Osteocyte (in vitro differentiated cells): ENCODE results near the gene TAS2R43. TPM values are rescaled to one million over a fixed set of nuclear protein-coding genes. Genes with fewer than 3 reads are reported as not detected.
"Not testable (repeated sequence)": the region's sequence is repeated elsewhere in the genome, so short reads cannot be mapped to it uniquely, and the experiment has no call there.

Experiments
- DNase-seq: peaks from one replicate; pipeline ENCODE4 v3.0.0; 2021; ENCODE audit warnings: mixed read lengths; ENCODE audit not compliant: unreplicated experiment; ENCODE audit errors: extremely low spot score
- H3K27ac Mint-ChIP-seq: one replicate; pipeline ENCODE4 v1.8.0; 2021; ENCODE audit warnings: mild to moderate bottlenecking, mixed read lengths; ENCODE audit not compliant: unreplicated experiment
- H3K27me3 Mint-ChIP-seq: one replicate; pipeline ENCODE4 v1.8.0; 2021; ENCODE audit warnings: mixed read lengths; ENCODE audit not compliant: unreplicated experiment
- H3K36me3 Mint-ChIP-seq: one replicate; pipeline ENCODE4 v1.8.0; 2021; ENCODE audit warnings: mixed read lengths; ENCODE audit not compliant: unreplicated experiment
- H3K4me1 Mint-ChIP-seq: one replicate; pipeline ENCODE4 v1.8.0; 2021; ENCODE audit warnings: mixed read lengths; ENCODE audit not compliant: unreplicated experiment
- H3K4me3 Mint-ChIP-seq: one replicate; pipeline ENCODE4 v1.8.0; 2021; ENCODE audit warnings: mild to moderate bottlenecking, moderate library complexity, mixed read lengths; ENCODE audit not compliant: unreplicated experiment
- H3K9me3 Mint-ChIP-seq: one replicate; pipeline ENCODE4 v1.8.0; 2021; ENCODE audit warnings: mixed read lengths; ENCODE audit not compliant: unreplicated experiment
- total RNA-seq: library from RNA; stranded (reverse); gene quantifications from 2 replicates; pipeline ENCODE4 v1.2.1, GENCODE V29; 2021
- TF ChIP-seq, protein P1 (sequence below): fragments of 200-600 bp; sonication (generic); IDR thresholded peaks from 2 replicates; pipeline ENCODE4 v1.5.0; 2021; ENCODE audit warnings: antibody characterized with exemption, mild to moderate bottlenecking, moderate library complexity

Gene TAS2R43
- total RNA-seq, 1 donor from 2014 or later = 0.86 TPM

DNA sequence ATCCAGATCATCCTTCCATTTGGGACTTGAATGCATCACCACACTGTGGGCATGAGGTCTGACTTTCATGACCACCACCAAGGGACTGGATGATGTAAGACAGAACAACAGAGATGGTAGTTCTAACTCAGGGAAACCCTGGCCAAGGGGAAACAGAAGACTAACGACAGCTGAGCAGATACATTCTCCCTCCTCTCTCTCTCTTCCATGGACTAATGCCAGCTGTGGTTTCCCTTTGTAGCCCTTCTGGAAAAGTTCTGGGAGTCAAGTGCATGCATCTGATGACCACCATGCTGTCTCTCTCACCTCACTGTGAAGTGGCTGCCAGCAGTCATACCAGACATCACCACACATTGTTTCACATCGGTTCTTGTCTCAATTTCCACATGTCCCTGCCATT lies 38.9 kb upstream of the TAS2R43 start:
- Mint-ChIP-seq H3K4me1 (no peaks in the 10 kb centered on the region), H3K4me3 (no peak overlapping the region), H3K27me3 (no peaks in the 10 kb centered on the region), H3K27ac (no peak overlapping the region), H3K9me3 (peaks cover 9% of the 10 kb centered on the region), H3K36me3 (peaks cover 6% of the 10 kb centered on the region)
- DNase-seq = no peak
- TF ChIP-seq, protein P1, sequence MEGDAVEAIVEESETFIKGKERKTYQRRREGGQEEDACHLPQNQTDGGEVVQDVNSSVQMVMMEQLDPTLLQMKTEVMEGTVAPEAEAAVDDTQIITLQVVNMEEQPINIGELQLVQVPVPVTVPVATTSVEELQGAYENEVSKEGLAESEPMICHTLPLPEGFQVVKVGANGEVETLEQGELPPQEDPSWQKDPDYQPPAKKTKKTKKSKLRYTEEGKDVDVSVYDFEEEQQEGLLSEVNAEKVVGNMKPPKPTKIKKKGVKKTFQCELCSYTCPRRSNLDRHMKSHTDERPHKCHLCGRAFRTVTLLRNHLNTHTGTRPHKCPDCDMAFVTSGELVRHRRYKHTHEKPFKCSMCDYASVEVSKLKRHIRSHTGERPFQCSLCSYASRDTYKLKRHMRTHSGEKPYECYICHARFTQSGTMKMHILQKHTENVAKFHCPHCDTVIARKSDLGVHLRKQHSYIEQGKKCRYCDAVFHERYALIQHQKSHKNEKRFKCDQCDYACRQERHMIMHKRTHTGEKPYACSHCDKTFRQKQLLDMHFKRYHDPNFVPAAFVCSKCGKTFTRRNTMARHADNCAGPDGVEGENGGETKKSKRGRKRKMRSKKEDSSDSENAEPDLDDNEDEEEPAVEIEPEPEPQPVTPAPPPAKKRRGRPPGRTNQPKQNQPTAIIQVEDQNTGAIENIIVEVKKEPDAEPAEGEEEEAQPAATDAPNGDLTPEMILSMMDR = no peak

DNA sequence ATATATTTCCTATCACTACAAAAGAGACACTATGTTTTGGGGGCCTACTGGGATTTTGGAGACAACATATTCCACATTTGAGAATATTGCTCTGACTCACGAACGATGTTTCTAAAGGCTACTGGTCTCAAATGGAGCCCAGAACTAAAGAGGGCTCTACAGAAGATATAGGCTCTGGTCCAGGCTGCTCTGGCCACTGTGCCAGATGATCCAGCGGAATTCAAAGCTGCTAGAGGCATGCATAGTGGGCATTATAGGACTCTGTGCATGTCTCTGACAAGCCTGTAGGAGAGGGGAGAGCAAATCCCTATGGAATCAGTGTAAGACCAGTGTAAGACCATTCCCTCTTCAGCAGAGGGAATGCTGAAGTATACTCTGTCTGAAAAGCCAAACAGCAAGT lies 38.3 kb upstream of the TAS2R43 start:
- Mint-ChIP-seq H3K9me3 (peaks cover 9% of the 10 kb centered on the region), H3K27me3 (no peaks in the 10 kb centered on the region), H3K4me1 (no peaks in the 10 kb centered on the region), H3K27ac (no peak overlapping the region), H3K4me3 (no peak overlapping the region), H3K36me3 (peaks cover 6% of the 10 kb centered on the region)
- TF ChIP-seq, protein P1 = no peak
- no peak for DNase-seq

DNA sequence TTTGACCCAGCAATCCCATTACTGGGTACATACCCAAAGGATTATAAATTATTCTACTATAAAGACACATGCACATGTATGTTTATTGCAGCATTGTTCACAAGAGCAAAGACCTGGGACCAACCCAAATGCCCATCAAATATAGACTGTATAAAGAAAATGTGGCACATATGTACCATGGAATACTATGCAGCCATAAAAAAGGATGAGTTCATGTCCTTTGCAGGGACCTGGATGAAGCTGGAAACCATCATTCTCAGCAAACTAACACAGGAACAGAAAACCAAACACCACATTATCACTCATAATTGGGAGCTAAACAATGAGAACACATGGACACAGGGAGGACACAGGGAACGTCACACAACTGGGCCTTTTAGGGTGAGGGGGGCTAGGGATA lies 22.0 kb upstream of the TAS2R43 start:
- not testable (repeated sequence) for DNase-seq, H3K27ac Mint-ChIP-seq, H3K4me3 Mint-ChIP-seq, H3K27me3 Mint-ChIP-seq
- H3K36me3 Mint-ChIP-seq = peaks cover 54% of the 10 kb centered on the region
- H3K9me3 Mint-ChIP-seq = peaks cover 66% of the 10 kb centered on the region
- H3K4me1 Mint-ChIP-seq = peaks cover 20% of the 10 kb centered on the region

DNA sequence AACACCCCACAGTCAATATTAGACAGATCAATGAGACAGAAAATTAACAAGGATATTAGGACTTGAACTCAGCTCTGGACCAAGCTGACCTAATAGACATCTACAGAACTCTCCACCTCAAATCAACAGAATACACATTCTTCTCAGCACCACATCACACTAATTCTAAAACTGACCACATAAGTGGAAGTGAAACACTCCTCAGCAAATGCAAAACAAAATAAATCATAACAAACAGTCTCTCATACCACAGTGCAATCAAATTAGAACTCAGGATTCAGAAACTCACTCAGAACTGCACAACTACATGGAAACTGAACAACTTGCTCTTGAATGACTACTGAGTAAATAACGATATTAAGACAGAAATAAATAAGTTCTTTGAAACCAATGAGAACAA lies 19.1 kb upstream of the TAS2R43 start:
- H3K36me3 Mint-ChIP-seq = peaks cover 53% of the 10 kb centered on the region
- H3K27me3 Mint-ChIP-seq, H3K27ac Mint-ChIP-seq, DNase-seq, H3K4me3 Mint-ChIP-seq: not testable (repeated sequence)
- peaks cover 12% of the 10 kb centered on the region for H3K4me1 Mint-ChIP-seq
- peaks cover 59% of the 10 kb centered on the region for H3K9me3 Mint-ChIP-seq

DNA sequence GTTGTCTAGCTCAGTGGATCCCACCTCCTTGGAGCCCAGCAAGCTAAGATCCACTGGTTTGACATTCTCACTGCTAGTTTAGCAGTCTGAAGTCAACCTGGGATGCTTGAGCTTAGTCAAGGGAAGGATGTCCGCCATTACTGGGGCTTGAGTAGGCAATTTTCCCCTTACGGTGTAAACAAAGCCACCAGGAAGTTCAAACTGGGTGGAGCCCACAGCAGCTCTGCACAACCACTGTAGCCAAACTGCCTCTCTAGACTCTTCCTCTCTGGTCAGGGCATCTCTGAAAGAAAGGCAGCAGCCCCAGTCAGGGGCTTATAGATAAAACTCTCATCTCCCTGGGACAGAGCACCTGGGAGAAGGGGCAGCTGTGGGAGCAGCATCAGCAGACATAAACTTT lies 16.7 kb upstream of the TAS2R43 start:
- Mint-ChIP-seq H3K27ac (no peak overlapping the region), H3K4me1 (no peaks in the 10 kb centered on the region), H3K36me3 (peaks cover 49% of the 10 kb centered on the region), H3K4me3 (no peak overlapping the region), H3K27me3 (no peaks in the 10 kb centered on the region), H3K9me3 (peaks cover 49% of the 10 kb centered on the region)
- no peak for DNase-seq
- TF ChIP-seq, protein P1 = no peak

DNA sequence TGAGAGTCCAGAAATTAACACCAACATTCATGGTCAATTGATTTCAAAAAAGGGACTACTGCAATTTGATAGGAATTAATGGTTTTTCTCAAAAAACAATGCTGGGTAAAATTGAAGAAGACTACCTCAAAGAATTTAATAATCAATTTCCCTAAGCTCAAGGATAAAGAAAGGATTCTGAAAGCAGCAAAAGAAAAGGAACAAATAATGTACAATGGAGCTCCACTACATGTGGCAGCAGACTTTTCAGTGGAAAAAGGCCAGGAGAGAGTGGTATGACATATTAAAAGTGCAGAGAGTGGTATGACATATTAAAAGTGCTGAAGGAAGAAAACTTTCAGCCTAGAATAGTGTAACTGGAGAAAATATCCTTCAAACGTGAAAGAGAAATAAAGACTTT lies 15.6 kb upstream of the TAS2R43 start:
- peaks cover 42% of the 10 kb centered on the region for H3K36me3 Mint-ChIP-seq
- H3K4me1 Mint-ChIP-seq = no peaks in the 10 kb centered on the region
- H3K27ac Mint-ChIP-seq = no peak overlapping the region
- no peak for DNase-seq
- H3K27me3 Mint-ChIP-seq = no peaks in the 10 kb centered on the region
- H3K9me3 Mint-ChIP-seq = peaks cover 45% of the 10 kb centered on the region
- TF ChIP-seq, protein P1 = no peak
- H3K4me3 Mint-ChIP-seq = no peak overlapping the region
